HG02885 (cell line): Measurements from ENCODE around the gene CLHC1.
"Not testable (repeated sequence)": the region's sequence is repeated elsewhere in the genome, so short reads cannot be mapped to it uniquely, and the experiment has no call there.

Source experiments
- ATAC-seq: cut with Tn5 transposase; IDR thresholded peaks from one replicate; pipeline ENCODE4 v1.9.1; 2021; ENCODE audit warnings: mild to moderate bottlenecking; ENCODE audit not compliant: unreplicated experiment, poor library complexity

The CLHC1 gene

GRCh38 chr2:55232084-55232862 lies at the start of gene CLHC1, which contains the start of gene RPS27A:
Gene CLHC1 (minus strand): TSS chr2:55232293. CDS start chr2:55222411, 9,882 bp downstream.
Gene RPS27A (plus strand): TSS chr2:55232688. CDS start chr2:55232825, 137 bp downstream.
- ATAC-seq = peak; percentile 88

DNA sequence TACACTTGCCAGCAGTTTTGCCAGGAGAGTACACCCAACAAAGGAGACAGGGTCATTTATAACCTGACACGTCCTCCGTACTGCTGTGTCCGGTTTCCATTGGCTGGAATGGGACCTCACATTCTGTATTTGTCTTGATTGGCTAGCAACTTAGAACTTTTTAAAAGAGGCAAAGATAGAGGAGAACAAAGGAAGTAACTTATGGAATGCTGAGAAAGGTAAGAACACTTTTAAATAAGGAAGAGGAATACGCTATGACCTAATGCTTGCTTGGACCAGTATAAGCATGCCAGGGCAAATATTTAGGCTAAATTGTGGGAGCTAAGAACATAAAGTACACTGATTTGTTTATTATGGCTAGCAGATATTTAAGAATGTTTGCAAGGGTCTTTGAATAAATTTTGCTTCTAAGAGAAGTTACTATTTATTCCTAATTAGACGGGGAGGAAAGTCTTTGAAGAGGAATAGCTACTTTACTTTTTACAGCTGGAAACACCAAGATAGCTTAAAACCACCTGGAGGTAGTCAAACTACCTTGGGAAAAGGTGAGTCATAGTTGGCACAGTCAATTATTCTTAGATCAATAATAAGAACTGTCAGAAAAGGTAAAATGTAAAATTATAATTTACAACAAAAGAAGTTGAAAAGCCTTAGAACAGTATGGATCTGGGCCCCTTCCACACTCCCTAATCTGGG lies 48.9 kb upstream of the CLHC1 start:
- ATAC-seq = not testable (repeated sequence)

GRCh38 chr2:55279859-55280424 lies 47.8 kb upstream of the CLHC1 start:
- not testable (repeated sequence) for ATAC-seq

DNA sequence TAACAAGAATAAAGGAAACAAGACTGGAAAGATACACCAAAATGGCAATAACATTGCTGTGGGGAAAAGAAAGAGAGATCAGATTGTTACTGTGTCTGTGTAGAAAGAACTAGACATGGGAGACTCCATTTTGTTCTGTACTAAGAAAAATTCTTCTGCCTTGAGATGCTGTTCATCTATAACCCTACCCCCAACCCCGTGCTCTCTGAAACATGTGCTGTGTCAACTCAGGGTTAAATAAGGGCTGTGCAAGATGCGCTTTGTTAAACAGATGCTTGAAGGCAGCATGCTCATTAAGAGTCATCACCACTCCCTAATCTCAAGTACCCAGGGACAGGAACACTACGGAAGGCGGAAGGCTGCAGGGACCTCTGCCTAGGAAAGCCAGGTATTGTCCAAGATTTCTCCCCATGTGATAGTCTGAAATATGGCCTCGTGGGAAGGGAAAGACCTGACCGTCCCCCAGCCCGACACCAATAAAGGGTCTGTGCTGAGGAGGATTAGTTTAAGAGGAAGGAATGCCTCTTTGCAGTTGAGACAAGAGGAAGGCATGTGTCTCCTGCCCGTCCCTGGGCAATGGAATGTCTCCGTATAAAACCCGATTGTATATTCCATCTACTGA lies 47.2 kb upstream of the CLHC1 start:
- not testable (repeated sequence) for ATAC-seq

DNA sequence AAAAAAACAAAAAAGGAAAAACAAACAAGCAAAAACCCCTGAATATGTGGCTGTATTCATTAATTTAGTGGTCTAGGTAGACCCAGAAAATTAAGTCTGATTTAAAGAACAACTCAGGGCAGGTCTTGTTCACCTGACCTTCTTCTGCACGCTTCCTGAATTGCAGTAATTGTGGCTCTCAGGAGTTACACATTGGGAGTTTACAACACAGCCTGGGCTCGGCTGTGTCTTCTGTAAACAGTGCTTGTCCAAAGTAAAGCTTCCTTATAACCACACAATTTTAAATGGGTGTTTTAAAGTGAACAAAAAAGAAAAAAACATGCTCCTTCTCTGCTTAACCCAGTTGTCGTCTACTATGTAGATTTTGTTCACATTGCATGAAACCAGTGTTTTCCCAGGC lies 45.2 kb upstream of the CLHC1 start:
- ATAC-seq = no peak

GRCh38 chr2:55274346-55274745 lies 42.3 kb upstream of the CLHC1 start:
- ATAC-seq = not testable (repeated sequence)

- ATAC-seq = no peak
Observed at GRCh38 chr2:55269645-55269990, 37.5 kb upstream of the CLHC1 start.

DNA sequence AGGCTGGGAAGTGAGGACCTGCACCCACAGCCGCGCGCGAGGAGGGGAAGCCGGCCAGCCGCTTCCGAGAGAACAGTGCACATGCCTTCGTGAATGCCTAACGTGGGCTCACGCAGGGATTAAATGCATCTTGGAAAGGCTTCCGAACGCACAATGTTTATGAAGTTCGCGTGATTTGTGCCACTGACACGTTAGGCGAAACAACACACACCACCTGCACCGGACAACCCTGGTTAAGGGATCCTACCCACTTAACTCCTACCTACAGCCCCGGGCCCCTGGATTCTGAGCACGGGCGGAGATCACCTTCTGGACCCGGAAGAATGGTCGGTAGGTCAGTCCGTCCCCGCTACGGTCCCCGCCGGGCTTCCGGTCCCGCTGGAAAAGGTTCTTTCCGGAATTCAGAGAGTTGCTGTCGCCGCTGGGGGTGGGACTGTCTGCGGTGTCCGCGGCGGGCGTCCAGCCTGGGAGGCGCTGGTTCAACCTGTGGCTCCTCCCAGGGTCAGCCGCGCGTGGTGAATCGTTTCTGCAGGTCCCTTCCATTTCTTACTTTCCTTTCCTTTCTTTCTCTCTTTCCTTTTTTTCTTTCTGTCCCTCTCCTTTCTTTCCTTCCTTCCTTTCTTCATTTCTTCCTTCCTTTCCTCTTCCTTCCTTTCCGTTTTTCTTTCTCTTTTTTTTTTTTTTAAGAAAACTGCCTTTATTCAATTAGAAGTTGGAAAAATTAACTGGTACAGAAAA lies 37.0 kb upstream of the CLHC1 start, which contains the start of gene MTIF2:
Gene MTIF2, minus strand, starts transcription at position 325 of the 738 bp plus-strand sequence. CDS start 5,373 bp downstream, outside the sequence.
- peak; percentile 99 for ATAC-seq

- ATAC-seq = no peak
Observed at GRCh38 chr2:55268288-55268906, 36.3 kb upstream of the CLHC1 start.

- ATAC-seq = not testable (repeated sequence)
Observed at GRCh38 chr2:55259586-55259985, 27.5 kb upstream of the CLHC1 start.

DNA sequence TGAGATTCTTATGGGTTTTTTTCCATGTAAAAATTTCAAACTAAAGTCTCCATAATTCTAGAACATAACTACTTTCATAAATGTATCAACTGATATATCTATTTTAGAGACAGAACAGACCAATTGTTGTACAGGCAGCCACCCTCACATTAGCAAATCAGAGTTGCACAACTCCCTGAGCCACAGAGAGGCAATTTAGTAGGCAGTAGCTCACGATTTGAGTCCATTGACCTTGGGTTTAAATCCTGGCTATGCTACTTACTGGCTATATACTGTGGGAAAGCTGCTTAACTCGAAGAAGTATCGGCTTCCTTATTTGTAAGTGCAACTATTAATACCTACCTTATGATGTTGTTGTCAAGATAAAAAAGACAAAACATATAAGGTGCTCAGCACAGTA lies 20.7 kb upstream of the CLHC1 start:
- ATAC-seq = no peak

GRCh38 chr2:55247025-55247424 lies 14.9 kb upstream of the CLHC1 start:
- no peak for ATAC-seq

DNA sequence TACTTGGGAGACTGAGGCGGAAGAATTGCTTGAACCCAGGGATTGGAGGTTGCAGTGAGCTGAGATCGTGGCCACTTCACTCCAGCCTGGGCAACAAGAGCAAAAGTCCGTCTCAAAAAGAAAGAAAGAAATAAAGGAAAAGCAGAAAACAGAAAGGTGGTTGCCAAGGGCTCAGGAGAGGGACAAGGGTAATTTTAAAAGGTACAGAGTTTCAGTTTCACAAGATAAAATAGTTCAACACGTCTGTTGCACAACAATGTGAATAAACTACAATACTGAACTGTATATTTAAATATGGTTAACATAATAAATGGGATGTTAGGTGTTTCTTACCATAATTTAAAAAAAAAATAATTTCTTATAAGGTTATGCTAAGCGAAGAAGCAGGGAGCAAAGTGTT lies 13.3 kb upstream of the CLHC1 start:
- no peak for ATAC-seq

- ATAC-seq = no peak
Observed at GRCh38 chr2:55242617-55243016, 10.5 kb upstream of the CLHC1 start.

- not testable (repeated sequence) for ATAC-seq
Observed at GRCh38 chr2:55241582-55241981, 9.5 kb upstream of the CLHC1 start.

DNA sequence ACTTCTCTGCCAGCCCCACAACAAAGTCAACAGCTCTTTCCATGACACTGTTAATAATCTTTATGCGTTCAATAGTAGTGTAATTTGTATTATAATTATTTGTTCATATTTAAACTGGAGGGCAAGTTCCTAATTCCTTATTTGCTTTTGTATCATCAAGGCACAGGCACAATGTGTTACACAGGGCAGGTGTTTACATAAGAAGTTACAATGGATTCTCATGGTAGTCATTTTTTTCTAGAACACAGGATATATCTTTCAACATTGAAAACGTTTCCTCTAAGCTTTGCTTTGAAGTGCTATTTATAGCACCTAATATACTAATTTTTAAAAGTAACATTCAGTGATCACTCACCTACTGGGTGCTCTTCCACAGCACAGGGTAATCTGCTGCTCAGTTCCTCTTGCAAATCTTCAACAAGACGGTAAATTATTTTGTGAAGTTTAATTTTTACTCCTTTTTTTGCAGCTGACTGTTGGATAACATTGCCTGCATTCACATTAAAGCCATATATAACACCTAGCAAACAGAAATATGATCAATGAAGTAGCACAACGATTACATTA lies 7.6 kb upstream of the CLHC1 start:
- no peak for ATAC-seq

DNA sequence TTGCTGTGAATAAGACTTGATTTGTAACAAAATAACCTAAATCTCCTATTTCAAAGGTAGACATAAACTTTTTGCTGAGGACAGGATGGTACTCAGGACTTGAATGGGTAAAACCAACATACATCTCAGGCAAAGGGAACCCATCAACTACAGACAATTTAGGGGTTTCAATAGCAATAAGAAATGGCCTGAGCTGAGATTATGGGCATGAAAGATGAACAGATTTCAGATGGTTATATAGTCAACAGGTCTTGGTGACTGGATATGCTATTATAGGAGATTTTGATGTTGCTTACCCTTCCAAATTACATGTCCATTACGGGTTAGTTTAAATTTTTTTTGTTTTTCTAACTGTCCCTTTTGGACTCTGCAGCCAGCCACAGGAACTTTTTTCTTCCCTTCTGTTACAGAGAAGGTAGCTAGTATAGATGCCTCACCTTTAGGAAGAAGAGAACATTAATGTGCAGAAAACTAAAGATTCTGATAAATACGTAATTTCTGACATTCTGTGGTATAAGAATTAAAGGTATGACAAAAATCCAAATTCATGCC lies 5.0 kb upstream of the CLHC1 start:
- no peak for ATAC-seq

DNA sequence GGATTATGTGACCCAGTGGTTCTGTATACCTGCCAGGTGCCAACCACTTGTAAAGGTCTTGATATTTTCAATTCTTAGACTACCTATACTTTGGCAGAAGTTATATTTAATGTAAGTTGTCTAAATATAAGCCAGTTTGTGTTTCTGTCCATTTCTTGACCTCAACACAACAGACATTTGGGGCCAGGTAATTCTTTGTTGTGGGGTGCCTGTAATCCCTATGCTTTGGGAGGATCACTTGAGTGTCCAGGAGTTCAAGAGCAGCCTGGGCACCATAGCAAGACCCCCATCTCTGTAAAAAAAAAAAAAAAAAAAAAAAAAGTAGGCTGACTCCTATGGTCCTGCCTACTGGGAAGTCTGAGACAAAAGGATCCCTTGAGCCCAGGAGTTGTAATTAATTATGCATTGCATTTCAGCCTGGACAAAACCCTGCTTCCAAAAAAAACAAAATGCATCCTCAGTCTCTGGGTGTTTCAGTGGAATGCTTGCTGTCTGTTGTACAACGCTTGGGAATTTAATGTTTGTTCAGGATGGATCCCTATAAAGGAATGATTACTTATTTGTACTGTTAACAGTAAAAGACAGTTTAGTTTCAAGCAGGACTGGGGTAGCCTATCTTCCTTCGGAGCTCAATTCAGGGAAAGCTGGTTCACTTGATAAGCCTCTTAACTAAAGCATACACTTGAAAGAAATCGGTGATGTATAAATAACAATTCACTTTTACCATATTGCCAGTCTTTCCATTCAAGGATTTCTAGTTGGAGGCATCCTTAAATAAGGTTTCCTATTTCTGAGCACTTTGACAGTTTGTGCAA lies 3.8 kb upstream of the CLHC1 start:
- ATAC-seq = no peak
